Ovary (tissue), 9 donors: Measurements from ENCODE around the gene AP3B1. TPM values are rescaled to one million over a fixed set of nuclear protein-coding genes. Genes with fewer than 3 reads are reported as not detected.

Experiments used
- DNase-seq, 5 donors: peaks; one replicate each; pipeline ENCODE4 v3.0.0-alpha.2; 2019 to 2020
- H3K27ac ChIP-seq, 2 donors: fragments of 200-600 bp; one replicate each; pipeline versions ENCODE4 v1.5.1 to v1.8.0; 2019 to 2022
- H3K27me3 ChIP-seq: fragments of 200-600 bp; one replicate; pipeline ENCODE4 v1.8.0; 2022
- H3K36me3 ChIP-seq: fragments of 200-600 bp; sonication (generic); one replicate; pipeline ENCODE4 v1.5.1; 2019
- H3K4me1 ChIP-seq: one replicate; pipeline ENCODE4 v1.8.1; 2013; ENCODE audit warnings: mild to moderate bottlenecking, moderate library complexity; ENCODE audit not compliant: insufficient read depth
- H3K4me3 ChIP-seq: fragments of 200-600 bp; sonication (generic); one replicate; pipeline ENCODE4 v1.5.1; 2017
- H3K9me3 ChIP-seq, 2 donors: fragments of 200-600 bp in 1 of 2; sonication (generic) in 1 of 2; one replicate each; pipeline versions ENCODE4 v1.5.1 to v1.8.1; 2013 to 2019; ENCODE audit warnings: mild to moderate bottlenecking in 1 of 2, moderate library complexity in 1 of 2
- EP300 ChIP-seq: sonication (generic); formaldehyde crosslinking; IDR thresholded peaks from one replicate; pipeline ENCODE4 v1.6.1; 2017; ENCODE audit warnings: antibody characterized with exemption
- POLR2A ChIP-seq: fragments of 450-650 bp; IDR thresholded peaks from one replicate; pipeline ENCODE4 v1.6.1; 2017; ENCODE audit warnings: antibody characterized with exemption, mild to moderate bottlenecking, moderate library complexity
- WGBS, 3 donors: extraction: QIAGEN DNeasy Blood & Tissue Kit in 1 of 3; methylation state at CpG; one replicate each; pipeline versions ENCODE4 v1.1.5 to v1.1.7; 2013 to 2017; 5-methylcytosine and 5-hydroxymethylcytosine counted together
- intact Hi-C, 4 donors: fragments of 100-400 bp; cut with DNase I; formaldehyde crosslinking; loops; one replicate each; pipeline versions ENCODE4 v1.11.0 to v1.15.1; 2022 to 2023
- polyA plus RNA-seq, 2 donors: library from polyadenylated mRNA; stranded (reverse); fragments of 200-250 nt in 1 of 2; fragments of 350-450 nt in 1 of 2; fragmentation: Illumina TruSeq in 1 of 2; extraction: RNeasy Lipid Tissue Mini Kit (QIAGEN cat#74804) in 1 of 2; gene quantifications; one replicate each; pipeline ENCODE4 v1.2.3, GENCODE V29; 2013 to 2014
- small RNA-seq: library from RNA; depleted of rRNA; stranded (forward); fragments of <200 nt; gene quantifications from one replicate; pipeline ENCODE3, GENCODE V24; 2016
- total RNA-seq, 7 donors: library from RNA; depleted of rRNA in 2 of 7; stranded (reverse); fragments of >200 nt in 2 of 7; fragmentation: NEBNext Ultra II Directional in 3 of 7; extraction: Animal tissue kit (Norgen Biotek cat#: 25700) in 3 of 7; gene quantifications; one replicate each; pipeline versions ENCODE4 v1.1.0 to v1.2.4, GENCODE V29; 2016 to 2023
- TF ChIP-seq, protein P1 (sequence below), 3 donors: fragments of 450-650 bp in 2 of 3; fragments of 200-600 bp in 1 of 3; IDR thresholded peaks; one replicate each; pipeline versions ENCODE4 v1.5.1 to v1.8.0; 2016 to 2022; ENCODE audit warnings: antibody characterized with exemption in 3 of 3, mild to moderate bottlenecking in 1 of 3
- donor health status: DM: no; HTN: no; CAD: no; lungs with moderate emphysema.
- donor health status: DM: no; HTN: no; CAD: no.
- donor health status: Bipolar disorder and iron deficiency.
- donor health status: DM: yes; HTN: yes; CAD: no.
- donor health status: DM: no; HTN: no; CAD: no.
- donor health status: DM: yes; HTN: yes; CAD: no.

The AP3B1 gene
- total and polyA plus RNA-seq, 9 donors = 14.5 to 38.8 (median 28.5) TPM

DNA sequence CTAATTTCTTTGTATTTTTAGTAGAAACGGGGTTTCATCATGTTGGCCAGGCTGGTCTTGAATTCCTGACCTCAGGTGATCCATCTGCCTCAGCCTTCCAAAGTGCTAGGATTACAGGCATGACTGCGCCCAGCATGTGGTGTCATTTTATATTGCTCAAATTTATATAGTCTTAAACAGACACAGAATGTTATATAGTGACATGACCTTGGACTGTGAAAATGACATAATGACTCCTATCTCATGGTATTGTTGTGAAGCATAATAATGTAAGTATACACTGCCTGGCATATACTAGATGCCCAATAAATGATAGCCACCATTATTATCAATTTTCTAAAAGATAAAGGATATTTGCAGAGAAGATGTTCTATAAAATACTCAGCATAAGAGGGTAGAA lies 341.1 kb downstream of the AP3B1 start:
- TF ChIP-seq POLR2A (no peak), EP300 (no peak)
- TF ChIP-seq, protein P1, sequence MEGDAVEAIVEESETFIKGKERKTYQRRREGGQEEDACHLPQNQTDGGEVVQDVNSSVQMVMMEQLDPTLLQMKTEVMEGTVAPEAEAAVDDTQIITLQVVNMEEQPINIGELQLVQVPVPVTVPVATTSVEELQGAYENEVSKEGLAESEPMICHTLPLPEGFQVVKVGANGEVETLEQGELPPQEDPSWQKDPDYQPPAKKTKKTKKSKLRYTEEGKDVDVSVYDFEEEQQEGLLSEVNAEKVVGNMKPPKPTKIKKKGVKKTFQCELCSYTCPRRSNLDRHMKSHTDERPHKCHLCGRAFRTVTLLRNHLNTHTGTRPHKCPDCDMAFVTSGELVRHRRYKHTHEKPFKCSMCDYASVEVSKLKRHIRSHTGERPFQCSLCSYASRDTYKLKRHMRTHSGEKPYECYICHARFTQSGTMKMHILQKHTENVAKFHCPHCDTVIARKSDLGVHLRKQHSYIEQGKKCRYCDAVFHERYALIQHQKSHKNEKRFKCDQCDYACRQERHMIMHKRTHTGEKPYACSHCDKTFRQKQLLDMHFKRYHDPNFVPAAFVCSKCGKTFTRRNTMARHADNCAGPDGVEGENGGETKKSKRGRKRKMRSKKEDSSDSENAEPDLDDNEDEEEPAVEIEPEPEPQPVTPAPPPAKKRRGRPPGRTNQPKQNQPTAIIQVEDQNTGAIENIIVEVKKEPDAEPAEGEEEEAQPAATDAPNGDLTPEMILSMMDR (IDR thresholded peaks at IDR 0.05) = no peak
- H3K36me3 ChIP-seq = no peaks in the 10 kb centered on the region

DNA sequence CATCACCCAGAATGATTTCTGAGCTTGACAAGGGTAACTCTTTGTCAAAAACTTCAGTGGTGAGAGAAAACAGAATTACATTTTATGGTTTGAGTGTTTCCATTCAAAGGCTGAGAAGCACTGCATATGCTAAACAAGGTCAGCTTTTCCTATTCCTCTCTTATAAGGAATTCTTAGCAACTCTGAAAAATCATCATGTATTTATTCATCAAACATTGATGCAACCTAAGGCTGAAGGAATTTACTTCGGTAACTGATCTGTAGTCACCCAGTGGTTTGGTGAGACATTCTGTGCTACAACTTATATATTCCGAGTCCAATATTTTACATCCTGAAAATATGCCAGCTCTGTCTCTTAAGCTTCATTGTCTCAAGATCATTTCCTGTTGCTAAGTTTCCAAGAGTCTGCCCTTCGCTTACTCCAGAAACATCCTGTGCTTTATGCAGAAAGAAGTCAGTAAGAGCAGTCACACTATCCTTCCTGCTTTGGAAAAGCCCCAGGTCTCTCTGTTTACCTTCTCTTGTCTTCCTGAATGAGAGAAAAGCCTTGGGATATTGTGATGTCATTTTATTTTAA lies 341.8 kb downstream of the AP3B1 start:
- Histone ChIP-seq H3K9me3 (no peaks in the 10 kb centered on the region), H3K27me3 (no peaks in the 10 kb centered on the region), H3K27ac (no peak overlapping the region), H3K36me3 (no peaks in the 10 kb centered on the region), H3K4me1 (no peaks in the 10 kb centered on the region), H3K4me3 (no peak overlapping the region)
- intact Hi-C loops = no loop called here
- 73 to 80% (median 77%) methylated on average over 3 of the region's 3 CpGs for WGBS, 3 donors
- TF ChIP-seq EP300 = no peak
- TF ChIP-seq, protein P1 (IDR thresholded peaks at IDR 0.05) = no peak
- no peak for TF ChIP-seq POLR2A
- DNase-seq = no peak

More for the DNA sequence above, 341.1 kb downstream of the AP3B1 start:
- H3K4me3 ChIP-seq = no peak overlapping the region
- 71 to 84% (median 77%) methylated on average over 2 of the region's 2 CpGs for WGBS, 3 donors
- no peaks in the 10 kb centered on the region for H3K4me1 ChIP-seq
- no peaks in the 10 kb centered on the region for H3K9me3 ChIP-seq
- no peak overlapping the region for H3K27ac ChIP-seq
- no peaks in the 10 kb centered on the region for H3K27me3 ChIP-seq
- intact Hi-C loops = no loop called here
- no peak for DNase-seq

Small RNAs within 50 kb of the gene (small RNA-seq; reads per million reads assigned to genes)
- not detected for gene RF00019
- not detected for gene RNU6-183P

Other genes starting within 250 kb of the AP3B1 start
- gene SCAMP1, start 65.9 kb upstream of the AP3B1 start, total RNA-seq = 10 to 100 TPM; 26.9 to 38.8 (median 35.7) TPM
- gene SCAMP1, start 65.9 kb upstream of the AP3B1 start, polyA plus RNA-seq = 10 to 100 TPM; 13.6 to 27.1 TPM